Activated T-helper 17 cell treated with anti-CD3 and anti-CD28 coated beads, Interleukin-2, amount 50 U/mL, for 72 hours (primary cell): Measurements from ENCODE around the gene LRFN4. TPM values are rescaled to one million over a fixed set of nuclear protein-coding genes. Genes with fewer than 3 reads are reported as not detected.

Experiments
- ATAC-seq: fragments of 150-1000 bp; cut with Tn5 transposase; replicated peaks from 2 replicates; pipeline ENCODE4 v1.10.0; 2021; ENCODE audit warnings: mild to moderate bottlenecking, moderate library complexity
- H3K27ac Mint-ChIP-seq: one replicate; pipeline ENCODE4 v1.8.0; 2022; ENCODE audit warnings: mixed read lengths
- H3K27me3 Mint-ChIP-seq: one replicate; pipeline ENCODE4 v1.8.0; 2022; ENCODE audit warnings: mixed read lengths
- H3K36me3 Mint-ChIP-seq: one replicate; pipeline ENCODE4 v1.8.0; 2022; ENCODE audit warnings: low read depth, mild to moderate bottlenecking, mixed read lengths
- H3K4me1 Mint-ChIP-seq: one replicate; pipeline ENCODE4 v1.8.0; 2022; ENCODE audit warnings: mixed read lengths
- H3K4me3 Mint-ChIP-seq: one replicate; pipeline ENCODE4 v1.8.0; 2022; ENCODE audit warnings: mild to moderate bottlenecking, mixed read lengths
- H3K9me3 Mint-ChIP-seq: one replicate; pipeline ENCODE4 v1.8.0; 2022; ENCODE audit warnings: mixed read lengths
- total RNA-seq, 2 donors: library from RNA; stranded (reverse); gene quantifications; one replicate each; pipeline ENCODE4 v1.2.3, GENCODE V29; 2022

The LRFN4 gene
- total RNA-seq, 2 donors from 2014 or later, result 20.5 to 43.7 TPM

GRCh38 chr11:66892911-66893310, 36.0 kb downstream of the LRFN4 start:
- Mint-ChIP-seq H3K4me1 (peaks cover 10% of the 10 kb centered on the region), H3K27me3 (no peaks in the 10 kb centered on the region), H3K36me3 (no peaks in the 10 kb centered on the region), H3K9me3 (peaks cover 4% of the 10 kb centered on the region), H3K4me3 (no peak overlapping the region), H3K27ac (no peak overlapping the region)
- ATAC-seq, result no peak

DNA sequence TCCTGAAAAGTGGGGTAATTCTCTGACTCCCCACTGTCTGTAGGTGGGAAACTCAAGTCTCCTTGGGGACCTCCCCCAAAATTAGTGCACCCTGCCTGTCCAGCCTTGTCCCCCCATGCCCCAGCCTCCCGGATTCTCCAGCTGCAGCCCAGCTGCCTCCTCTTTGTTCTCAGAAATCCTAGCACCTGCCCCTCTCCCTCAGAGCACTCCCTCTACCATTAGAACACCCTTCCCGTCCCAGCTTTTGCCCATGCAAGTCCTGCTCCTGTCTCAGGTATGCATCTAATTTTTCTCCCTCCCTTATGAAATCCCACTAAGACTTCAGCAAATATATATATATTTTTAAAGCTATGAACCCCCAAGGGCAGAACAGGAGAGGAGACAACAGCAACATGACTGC, 37.3 kb downstream of the LRFN4 start:
- H3K27me3 Mint-ChIP-seq, result no peaks in the 10 kb centered on the region
- no peak overlapping the region for H3K27ac Mint-ChIP-seq
- H3K4me1 Mint-ChIP-seq, result peaks cover 10% of the 10 kb centered on the region
- H3K36me3 Mint-ChIP-seq, result no peaks in the 10 kb centered on the region
- ATAC-seq, result no peak
- H3K9me3 Mint-ChIP-seq, result peaks cover 4% of the 10 kb centered on the region
- no peak overlapping the region for H3K4me3 Mint-ChIP-seq

- H3K4me3 Mint-ChIP-seq, result no peak overlapping the region
- no peak overlapping the region for H3K27ac Mint-ChIP-seq
- no peaks in the 10 kb centered on the region for H3K4me1 Mint-ChIP-seq
- ATAC-seq, result no peak
- no peaks in the 10 kb centered on the region for H3K9me3 Mint-ChIP-seq
- no peaks in the 10 kb centered on the region for H3K36me3 Mint-ChIP-seq
- H3K27me3 Mint-ChIP-seq, result no peaks in the 10 kb centered on the region
These were observed 45.1 kb downstream of the LRFN4 start for GRCh38 chr11:66901964-66902390.

DNA sequence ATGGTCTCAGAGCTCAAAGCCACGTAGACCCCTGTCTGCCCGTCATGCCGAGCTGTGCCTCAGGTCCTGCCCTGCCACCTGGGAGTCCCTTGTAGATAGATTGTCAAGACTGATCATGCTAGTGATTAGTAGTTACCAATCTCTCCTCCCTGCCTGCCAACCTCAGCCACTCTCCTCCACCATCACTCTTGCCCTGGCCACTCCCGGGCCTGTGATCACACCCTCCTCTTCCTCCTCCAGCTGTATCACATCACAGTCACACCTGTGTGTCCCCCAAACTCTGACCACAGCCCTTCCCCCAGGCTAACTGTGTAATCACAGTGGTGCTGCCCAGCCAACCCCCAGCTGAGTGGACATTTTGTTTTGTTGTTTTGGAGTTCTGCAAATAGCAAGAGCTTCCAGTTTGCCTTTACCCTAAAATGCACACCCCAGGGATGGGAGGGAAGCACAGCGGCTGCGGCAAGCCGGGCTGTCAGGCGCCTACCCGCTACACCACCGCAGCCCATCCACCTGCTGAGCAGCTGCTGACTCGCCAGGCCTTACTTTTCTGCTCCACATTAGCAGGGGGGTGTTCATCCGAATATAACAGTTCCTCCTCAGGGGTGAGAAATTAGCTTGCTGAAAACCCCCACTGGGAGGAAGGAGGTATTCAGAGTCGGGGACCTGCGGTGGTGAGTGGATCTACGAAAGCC, 45.8 kb downstream of the LRFN4 start:
- Mint-ChIP-seq H3K4me3 (no peak overlapping the region), H3K27me3 (no peaks in the 10 kb centered on the region), H3K27ac (no peak overlapping the region), H3K9me3 (no peaks in the 10 kb centered on the region), H3K4me1 (no peaks in the 10 kb centered on the region), H3K36me3 (no peaks in the 10 kb centered on the region)
- no peak for ATAC-seq

DNA sequence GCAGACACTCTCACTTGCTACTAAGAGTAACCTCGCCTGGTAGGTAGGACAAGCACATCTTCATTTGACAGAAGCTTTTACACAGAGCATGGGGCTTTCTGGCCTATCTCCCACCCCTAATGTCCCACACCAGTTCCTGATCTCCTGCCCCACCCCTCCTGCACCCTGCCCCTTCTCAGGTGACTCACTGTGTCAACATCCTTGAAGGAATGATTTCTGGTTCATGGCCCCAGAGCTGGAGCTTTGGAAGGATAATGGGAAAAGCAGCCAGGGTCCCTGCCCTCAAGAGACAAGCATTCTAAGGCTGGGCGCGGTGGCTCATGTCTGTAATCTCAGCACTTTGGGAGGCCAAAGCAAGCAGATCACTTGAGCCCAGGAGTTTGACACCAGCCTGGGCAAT, 47.2 kb downstream of the LRFN4 start:
- Mint-ChIP-seq H3K9me3 (no peaks in the 10 kb centered on the region), H3K27ac (no peak overlapping the region), H3K36me3 (no peaks in the 10 kb centered on the region), H3K4me3 (no peak overlapping the region), H3K4me1 (no peaks in the 10 kb centered on the region), H3K27me3 (no peaks in the 10 kb centered on the region)
- ATAC-seq, result no peak

- Mint-ChIP-seq H3K4me1 (no peaks in the 10 kb centered on the region), H3K27ac (no peak overlapping the region), H3K36me3 (no peaks in the 10 kb centered on the region)
These were observed 47.7 kb downstream of the LRFN4 start for GRCh38 chr11:66904561-66904960.

DNA sequence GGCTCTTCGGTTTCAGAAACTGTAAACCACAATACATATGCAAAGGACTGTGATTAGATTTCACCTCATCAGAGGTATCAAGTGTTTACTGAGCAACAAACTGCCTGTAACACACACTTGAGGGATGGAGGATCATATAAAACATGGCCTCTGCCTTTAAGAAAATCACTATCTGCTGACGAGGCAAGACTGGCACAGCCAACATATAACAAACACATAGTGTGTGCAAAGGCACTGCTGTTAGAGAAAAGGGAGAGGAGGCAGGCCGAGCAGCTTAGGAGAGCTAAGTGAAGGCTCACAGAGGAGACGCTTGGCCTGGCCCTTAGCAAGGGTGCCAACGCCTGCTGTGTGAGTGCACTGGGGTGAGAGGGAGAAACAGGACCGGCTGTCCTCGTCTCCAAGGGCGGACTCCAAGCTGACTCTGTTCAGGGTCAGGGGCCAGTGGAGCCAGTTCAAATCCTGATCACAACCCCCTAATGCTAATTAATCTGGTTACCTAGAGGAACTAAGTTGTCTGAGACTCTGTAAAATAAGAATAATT, 48.2 kb downstream of the LRFN4 start:
- ATAC-seq, result no peak
- Mint-ChIP-seq H3K27ac (no peak overlapping the region), H3K36me3 (no peaks in the 10 kb centered on the region), H3K9me3 (no peaks in the 10 kb centered on the region), H3K4me1 (no peaks in the 10 kb centered on the region), H3K27me3 (no peaks in the 10 kb centered on the region), H3K4me3 (no peak overlapping the region)

More at GRCh38 chr11:66904561-66904960, 47.7 kb downstream of the LRFN4 start:
- ATAC-seq, result no peak
- H3K4me3 Mint-ChIP-seq, result no peak overlapping the region
- H3K9me3 Mint-ChIP-seq, result no peaks in the 10 kb centered on the region
- H3K27me3 Mint-ChIP-seq, result no peaks in the 10 kb centered on the region

DNA sequence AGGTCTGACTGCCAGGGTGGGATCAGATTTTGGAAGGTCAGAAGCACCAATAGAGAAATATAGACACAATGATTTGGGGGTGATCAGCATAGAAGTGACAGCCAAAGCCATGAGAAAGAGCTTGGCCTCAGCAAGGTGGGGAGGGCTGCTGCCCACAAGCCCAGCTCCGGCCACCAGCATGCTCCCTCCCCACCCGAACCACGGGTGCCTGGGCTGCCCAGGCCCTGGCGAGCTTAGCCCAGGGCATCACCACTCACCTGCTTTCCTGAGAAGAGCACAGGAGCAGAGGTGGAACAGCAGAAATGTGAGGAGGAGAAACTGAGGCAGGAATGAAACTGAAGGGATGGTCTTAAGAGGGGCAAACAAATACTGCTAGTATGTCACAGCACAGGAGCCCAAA, 48.8 kb downstream of the LRFN4 start:
- H3K4me3 Mint-ChIP-seq, result no peak overlapping the region
- ATAC-seq, result no peak
- no peak overlapping the region for H3K27ac Mint-ChIP-seq
- no peaks in the 10 kb centered on the region for H3K4me1 Mint-ChIP-seq
- no peaks in the 10 kb centered on the region for H3K27me3 Mint-ChIP-seq
- no peaks in the 10 kb centered on the region for H3K9me3 Mint-ChIP-seq
- no peaks in the 10 kb centered on the region for H3K36me3 Mint-ChIP-seq

DNA sequence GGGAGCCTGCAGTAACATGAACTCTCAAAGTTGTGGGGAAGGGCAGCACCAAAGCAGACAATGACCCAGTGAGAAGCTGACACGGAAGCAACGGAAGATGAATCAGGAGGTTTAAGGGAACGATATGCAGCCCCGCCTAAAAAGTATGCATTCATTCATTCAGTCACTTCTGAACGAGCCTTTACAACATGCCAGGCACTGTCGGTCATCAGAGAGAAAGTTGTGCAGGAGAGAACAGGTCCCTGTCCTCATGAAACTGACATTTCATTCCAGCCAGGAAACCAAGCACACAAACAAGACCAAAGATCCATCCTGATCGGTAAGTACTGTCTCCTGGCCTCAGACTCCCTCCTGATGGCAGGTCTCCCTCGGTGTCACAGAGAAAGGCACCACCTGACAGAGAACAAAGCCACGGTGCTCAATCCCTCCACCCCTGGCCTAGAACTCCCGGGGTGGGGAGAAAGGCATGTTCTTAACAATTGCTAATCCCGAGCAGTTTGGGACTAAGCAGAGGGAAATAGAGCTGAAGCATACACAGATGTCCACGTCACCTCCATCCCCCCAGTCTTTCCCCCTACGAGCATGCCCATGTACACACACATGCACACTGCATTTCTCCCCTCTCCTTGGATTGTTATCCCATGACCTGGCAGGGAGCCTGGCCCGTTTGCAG, 49.3 kb downstream of the LRFN4 start:
- Mint-ChIP-seq H3K4me1 (no peaks in the 10 kb centered on the region), H3K4me3 (no peak overlapping the region)

DNA sequence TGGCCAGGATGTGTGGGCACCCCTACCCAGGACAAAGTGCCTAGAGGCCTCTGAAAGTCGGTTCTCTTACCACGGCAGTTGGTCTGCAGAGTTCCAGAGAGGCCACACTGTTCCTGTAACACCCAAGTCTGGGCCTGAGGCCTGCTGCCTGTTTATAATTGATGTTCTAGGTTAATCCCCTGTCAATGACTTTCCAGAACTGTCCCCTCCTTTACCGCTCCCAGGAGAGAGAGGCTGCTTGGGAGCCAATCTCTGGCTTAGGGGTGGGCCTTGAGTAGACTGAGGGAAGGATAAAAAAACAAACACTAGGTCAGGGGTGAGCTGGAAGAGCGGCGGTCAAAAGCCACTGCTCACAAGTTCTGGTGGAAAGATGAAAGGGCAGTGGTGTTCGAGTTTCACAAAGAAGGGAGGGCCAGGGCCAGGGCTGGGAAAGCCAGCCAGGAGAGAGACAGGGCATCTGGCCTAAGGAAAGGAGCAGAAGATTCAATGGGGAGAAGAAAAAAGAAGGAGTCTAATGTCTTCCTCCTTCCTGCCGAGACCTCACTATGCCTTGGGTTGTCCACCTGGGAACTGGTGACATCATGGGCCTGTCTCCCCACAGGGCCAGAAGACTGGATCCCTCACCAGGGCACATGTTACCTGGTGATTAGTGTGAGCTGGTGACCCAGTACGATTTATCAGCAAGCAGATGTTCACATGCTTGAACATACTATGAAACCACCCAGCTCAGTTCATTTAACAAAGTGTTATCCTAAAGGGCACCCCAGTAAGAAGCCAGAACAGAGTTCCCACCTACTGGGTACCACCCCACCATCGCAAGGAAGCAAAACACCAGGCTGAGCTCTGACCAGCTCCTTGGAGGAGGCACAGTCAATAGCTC, 51.1 kb downstream of the LRFN4 start:
- Mint-ChIP-seq H3K27ac (no peak overlapping the region), H3K27me3 (no peaks in the 10 kb centered on the region), H3K9me3 (no peaks in the 10 kb centered on the region)

More for the DNA sequence above, 49.3 kb downstream of the LRFN4 start:
- Mint-ChIP-seq H3K9me3 (no peaks in the 10 kb centered on the region), H3K36me3 (no peaks in the 10 kb centered on the region), H3K27ac (no peak overlapping the region), H3K27me3 (no peaks in the 10 kb centered on the region)
- no peak for ATAC-seq

DNA sequence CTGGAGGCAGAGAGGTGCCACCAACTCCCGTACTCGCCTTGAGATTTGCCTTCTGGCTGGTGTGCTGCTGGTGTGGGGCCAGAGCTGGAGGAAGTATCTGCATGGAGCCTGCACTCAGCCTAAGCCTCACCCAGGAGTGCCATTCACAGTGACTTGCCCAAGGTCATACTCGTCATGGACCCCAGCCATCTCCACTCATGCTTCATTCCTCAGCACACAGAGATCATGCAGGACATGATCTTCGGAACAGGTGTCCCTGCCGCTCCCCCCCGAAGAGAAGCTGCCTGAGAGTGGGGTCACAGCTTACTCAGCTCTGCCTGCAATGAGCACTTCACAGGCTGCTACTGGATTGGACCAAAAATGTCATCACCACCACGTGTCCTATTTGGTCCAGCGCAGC, 52.3 kb downstream of the LRFN4 start:
- Mint-ChIP-seq H3K27me3 (no peaks in the 10 kb centered on the region), H3K4me3 (no peak overlapping the region), H3K36me3 (no peaks in the 10 kb centered on the region), H3K27ac (no peak overlapping the region), H3K9me3 (no peaks in the 10 kb centered on the region), H3K4me1 (no peaks in the 10 kb centered on the region)
- no peak for ATAC-seq

More for the DNA sequence above, 51.1 kb downstream of the LRFN4 start:
- Mint-ChIP-seq H3K4me3 (no peak overlapping the region), H3K4me1 (no peaks in the 10 kb centered on the region), H3K36me3 (no peaks in the 10 kb centered on the region)
- no peak for ATAC-seq

- Mint-ChIP-seq H3K4me3 (no peak overlapping the region), H3K36me3 (no peaks in the 10 kb centered on the region), H3K9me3 (no peaks in the 10 kb centered on the region), H3K4me1 (no peaks in the 10 kb centered on the region), H3K27me3 (no peaks in the 10 kb centered on the region), H3K27ac (no peak overlapping the region)
- no peak for ATAC-seq
These were observed 53.2 kb downstream of the LRFN4 start for GRCh38 chr11:66910016-66910415.
